ENCODE measurements around the gene UPF2. TPM values are rescaled to one million over a fixed set of nuclear protein-coding genes. Genes with fewer than 3 reads are reported as not detected.

Gene UPF2, protein sequence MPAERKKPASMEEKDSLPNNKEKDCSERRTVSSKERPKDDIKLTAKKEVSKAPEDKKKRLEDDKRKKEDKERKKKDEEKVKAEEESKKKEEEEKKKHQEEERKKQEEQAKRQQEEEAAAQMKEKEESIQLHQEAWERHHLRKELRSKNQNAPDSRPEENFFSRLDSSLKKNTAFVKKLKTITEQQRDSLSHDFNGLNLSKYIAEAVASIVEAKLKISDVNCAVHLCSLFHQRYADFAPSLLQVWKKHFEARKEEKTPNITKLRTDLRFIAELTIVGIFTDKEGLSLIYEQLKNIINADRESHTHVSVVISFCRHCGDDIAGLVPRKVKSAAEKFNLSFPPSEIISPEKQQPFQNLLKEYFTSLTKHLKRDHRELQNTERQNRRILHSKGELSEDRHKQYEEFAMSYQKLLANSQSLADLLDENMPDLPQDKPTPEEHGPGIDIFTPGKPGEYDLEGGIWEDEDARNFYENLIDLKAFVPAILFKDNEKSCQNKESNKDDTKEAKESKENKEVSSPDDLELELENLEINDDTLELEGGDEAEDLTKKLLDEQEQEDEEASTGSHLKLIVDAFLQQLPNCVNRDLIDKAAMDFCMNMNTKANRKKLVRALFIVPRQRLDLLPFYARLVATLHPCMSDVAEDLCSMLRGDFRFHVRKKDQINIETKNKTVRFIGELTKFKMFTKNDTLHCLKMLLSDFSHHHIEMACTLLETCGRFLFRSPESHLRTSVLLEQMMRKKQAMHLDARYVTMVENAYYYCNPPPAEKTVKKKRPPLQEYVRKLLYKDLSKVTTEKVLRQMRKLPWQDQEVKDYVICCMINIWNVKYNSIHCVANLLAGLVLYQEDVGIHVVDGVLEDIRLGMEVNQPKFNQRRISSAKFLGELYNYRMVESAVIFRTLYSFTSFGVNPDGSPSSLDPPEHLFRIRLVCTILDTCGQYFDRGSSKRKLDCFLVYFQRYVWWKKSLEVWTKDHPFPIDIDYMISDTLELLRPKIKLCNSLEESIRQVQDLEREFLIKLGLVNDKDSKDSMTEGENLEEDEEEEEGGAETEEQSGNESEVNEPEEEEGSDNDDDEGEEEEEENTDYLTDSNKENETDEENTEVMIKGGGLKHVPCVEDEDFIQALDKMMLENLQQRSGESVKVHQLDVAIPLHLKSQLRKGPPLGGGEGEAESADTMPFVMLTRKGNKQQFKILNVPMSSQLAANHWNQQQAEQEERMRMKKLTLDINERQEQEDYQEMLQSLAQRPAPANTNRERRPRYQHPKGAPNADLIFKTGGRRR
- total RNA-seq = 10 to 100 TPM; 10.6 to 26.0 TPM

DNA sequence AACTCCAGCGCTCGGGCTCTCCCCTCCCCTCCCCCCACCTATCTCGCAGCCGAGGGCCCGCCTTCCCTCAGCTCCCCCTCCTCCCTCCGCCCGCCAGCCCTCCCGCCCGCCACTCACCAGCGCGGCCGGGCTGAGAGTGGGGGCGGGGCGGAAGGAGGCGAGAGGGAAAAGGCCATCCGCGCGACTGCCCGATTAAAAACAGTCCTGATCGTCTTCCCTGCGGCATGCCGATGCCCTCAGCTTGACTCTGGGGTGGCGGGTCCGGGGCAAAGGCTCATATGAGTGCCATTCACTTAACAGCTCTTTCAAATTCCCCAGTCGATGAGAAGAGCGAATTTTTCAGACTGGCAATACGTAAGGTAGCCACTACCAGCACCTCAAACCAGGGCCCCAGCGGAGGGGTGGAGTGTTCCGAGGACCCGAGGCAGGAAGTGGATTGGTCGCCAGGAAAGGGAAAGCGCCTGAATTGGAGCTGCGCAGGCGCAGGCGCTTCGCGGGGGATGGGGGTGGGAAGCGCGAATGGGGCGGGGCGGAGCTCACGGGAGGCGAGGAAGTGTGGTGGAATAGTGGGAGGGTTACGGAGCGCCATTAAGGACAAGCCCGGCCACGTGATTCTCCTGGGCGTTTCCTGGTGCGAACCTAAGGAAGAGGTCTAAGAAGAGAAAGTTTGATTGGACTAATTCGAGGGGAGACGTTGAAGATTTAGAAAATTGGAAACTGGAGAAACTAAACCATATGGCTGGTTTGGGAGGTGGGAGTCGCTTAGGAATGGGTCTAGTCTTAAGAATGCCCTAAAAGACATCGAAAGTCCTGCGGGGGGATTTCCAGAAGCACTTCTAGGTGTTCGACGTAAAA is at the start of gene UPF2:
UPF2 (minus strand) TSS at position 13 of the 855 bp plus-strand sequence. CDS start 7,386 bp downstream, outside the sequence.
- H3K4me3 ChIP-seq = peak within 1 kb of the TSS; percentile 100
- no peak for TF ChIP-seq CTCF (IDR thresholded peaks at IDR 0.05)
- no peaks in the 10 kb centered on the region for H3K27me3 ChIP-seq (replicated peaks; ENCODE audit: insufficient read depth)
- no peaks in the 10 kb centered on the region for H3K36me3 ChIP-seq
- peaks cover 14 to 20% of the 10 kb centered on the region in 2 donors for H3K4me1 ChIP-seq (ENCODE audit: control insufficient read depth in 1 of 2, low read depth in 2 of 2)
- ATAC-seq (ENCODE audit: insufficient number of reproducible peaks, low FRiP score, low read depth) (peak; percentile 99), DNase-seq (ENCODE audit: low spot score) (peak; percentile 92)
- no peaks in the 10 kb centered on the region for H3K9me3 ChIP-seq
- H3K27ac ChIP-seq = peak within 1 kb of the TSS; percentile 94

DNA sequence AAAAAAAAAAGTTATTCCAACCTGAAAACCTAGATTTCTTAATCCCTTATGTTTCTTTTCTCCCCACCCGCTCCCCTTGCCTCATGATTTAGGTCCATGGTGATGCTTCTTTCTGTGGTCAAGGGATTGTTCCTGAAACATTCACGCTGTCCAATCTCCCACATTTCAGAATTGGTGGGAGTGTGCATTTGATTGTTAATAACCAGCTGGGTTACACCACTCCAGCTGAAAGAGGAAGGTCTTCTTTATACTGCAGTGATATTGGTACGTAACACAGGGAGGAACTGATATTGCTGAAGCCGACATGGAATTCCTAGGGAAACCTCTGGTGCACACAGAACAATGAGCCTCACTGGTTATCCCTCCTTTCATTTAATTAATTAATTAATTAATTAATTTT is 48.8 kb upstream of the UPF2 start:
- ATAC-seq (ENCODE audit: insufficient number of reproducible peaks, low FRiP score, low read depth) (no peak), DNase-seq (ENCODE audit: low spot score) (no peak)
- Histone ChIP-seq H3K27me3 (replicated peaks; ENCODE audit: insufficient read depth) (no peaks in the 10 kb centered on the region), H3K36me3 (peaks cover 22% of the 10 kb centered on the region), H3K9me3 (no peaks in the 10 kb centered on the region), H3K4me3 (no peak overlapping the region), H3K27ac (no peak overlapping the region), H3K4me1 (ENCODE audit: control insufficient read depth in 1 of 2, low read depth in 2 of 2) (no peaks in the 10 kb centered on the region)
- no peak for TF ChIP-seq CTCF (IDR thresholded peaks at IDR 0.05)

DNA sequence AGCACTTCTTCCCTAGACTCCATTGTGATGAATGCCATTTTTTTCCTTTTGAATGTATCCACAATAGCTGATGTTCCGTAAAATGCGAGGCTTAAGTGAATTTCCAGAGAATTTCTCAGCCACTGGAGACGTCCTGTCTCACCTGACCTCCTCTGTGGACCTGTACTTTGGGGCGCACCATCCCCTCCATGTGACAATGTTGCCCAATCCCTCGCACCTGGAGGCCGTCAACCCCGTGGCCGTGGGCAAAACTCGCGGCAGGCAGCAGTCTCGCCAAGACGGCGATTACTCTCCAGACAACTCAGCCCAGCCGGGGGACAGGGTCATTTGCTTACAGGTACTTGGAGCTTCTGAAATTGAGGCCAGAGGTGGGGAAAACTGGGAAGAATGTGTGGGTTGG is 46.3 kb upstream of the UPF2 start:
- TF ChIP-seq CTCF (IDR thresholded peaks at IDR 0.05) = no peak
- Histone ChIP-seq H3K4me1 (ENCODE audit: control insufficient read depth in 1 of 2, low read depth in 2 of 2) (no peaks in the 10 kb centered on the region), H3K36me3 (peaks cover 36% of the 10 kb centered on the region), H3K4me3 (no peak overlapping the region), H3K27ac (no peak overlapping the region), H3K27me3 (replicated peaks; ENCODE audit: insufficient read depth) (no peaks in the 10 kb centered on the region), H3K9me3 (no peaks in the 10 kb centered on the region)
- ATAC-seq (ENCODE audit: insufficient number of reproducible peaks, low FRiP score, low read depth) = no peak
- DNase-seq (ENCODE audit: low spot score) = no peak

DNA sequence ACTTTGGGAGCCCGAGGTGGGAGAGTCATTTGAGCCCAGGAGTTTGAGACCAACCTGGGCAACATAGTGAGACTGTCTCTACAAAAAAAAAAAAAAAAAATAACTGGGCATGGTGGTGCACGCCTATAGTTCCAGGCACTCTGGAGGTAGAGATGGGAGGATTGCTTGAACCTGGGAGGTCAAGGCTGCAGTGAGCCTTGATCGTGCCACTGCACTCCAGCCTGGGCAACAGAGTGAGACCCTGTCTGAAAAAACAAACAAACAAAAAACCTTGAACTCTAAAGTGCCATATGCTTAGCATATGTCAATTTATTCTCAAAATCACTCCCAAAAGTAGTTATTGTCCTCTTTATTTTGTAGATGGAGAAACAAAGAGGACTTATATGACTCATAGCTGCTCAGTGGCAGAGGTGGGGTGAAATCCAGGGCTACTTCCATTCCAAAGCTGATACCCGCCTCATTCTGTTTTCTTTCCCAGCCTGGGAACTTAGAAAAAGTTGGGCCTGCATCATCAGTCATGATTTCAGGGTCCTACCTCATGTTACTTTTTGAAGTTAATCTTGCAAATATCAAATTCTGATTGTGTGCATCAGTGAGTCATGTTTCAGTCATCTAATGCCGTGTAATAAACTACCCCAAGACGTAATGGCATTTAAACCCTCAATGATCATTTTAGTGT is 39.4 kb upstream of the UPF2 start:
- no peaks in the 10 kb centered on the region for H3K4me1 ChIP-seq (ENCODE audit: control insufficient read depth in 1 of 2, low read depth in 2 of 2)
- no peak overlapping the region for H3K4me3 ChIP-seq
- no peaks in the 10 kb centered on the region for H3K27me3 ChIP-seq (replicated peaks; ENCODE audit: insufficient read depth)
- no peak overlapping the region for H3K27ac ChIP-seq
- TF ChIP-seq CTCF (IDR thresholded peaks at IDR 0.05) = no peak
- DNase-seq (ENCODE audit: low spot score) = no peak
- peaks cover 37% of the 10 kb centered on the region for H3K36me3 ChIP-seq
- ATAC-seq (ENCODE audit: insufficient number of reproducible peaks, low FRiP score, low read depth) = no peak
- no peaks in the 10 kb centered on the region for H3K9me3 ChIP-seq

Data from thoracic aorta (tissue), 2 donors.